Measurements from ENCODE around the gene DNAJC30.

- TF ChIP-seq, protein P1, sequence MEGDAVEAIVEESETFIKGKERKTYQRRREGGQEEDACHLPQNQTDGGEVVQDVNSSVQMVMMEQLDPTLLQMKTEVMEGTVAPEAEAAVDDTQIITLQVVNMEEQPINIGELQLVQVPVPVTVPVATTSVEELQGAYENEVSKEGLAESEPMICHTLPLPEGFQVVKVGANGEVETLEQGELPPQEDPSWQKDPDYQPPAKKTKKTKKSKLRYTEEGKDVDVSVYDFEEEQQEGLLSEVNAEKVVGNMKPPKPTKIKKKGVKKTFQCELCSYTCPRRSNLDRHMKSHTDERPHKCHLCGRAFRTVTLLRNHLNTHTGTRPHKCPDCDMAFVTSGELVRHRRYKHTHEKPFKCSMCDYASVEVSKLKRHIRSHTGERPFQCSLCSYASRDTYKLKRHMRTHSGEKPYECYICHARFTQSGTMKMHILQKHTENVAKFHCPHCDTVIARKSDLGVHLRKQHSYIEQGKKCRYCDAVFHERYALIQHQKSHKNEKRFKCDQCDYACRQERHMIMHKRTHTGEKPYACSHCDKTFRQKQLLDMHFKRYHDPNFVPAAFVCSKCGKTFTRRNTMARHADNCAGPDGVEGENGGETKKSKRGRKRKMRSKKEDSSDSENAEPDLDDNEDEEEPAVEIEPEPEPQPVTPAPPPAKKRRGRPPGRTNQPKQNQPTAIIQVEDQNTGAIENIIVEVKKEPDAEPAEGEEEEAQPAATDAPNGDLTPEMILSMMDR (IDR thresholded peaks at IDR 0.05; ENCODE audit: low read depth, low read length), result no peak
- TF ChIP-seq EZH2phosphoT487 (IDR thresholded peaks at IDR 0.05; ENCODE audit: low read depth), result no peak
Measured at GRCh38 chr7:73671857-73672445, 11.3 kb downstream of the DNAJC30 start.

Data from OCI-LY3 (cell line).